ENCODE results near the gene SETBP1. TPM values are rescaled to one million over a fixed set of nuclear protein-coding genes. Genes with fewer than 3 reads are reported as not detected.

Gene SETBP1
- total RNA-seq, 1 experiment from 2014 or later: 0.05 TPM

- Histone ChIP-seq H3K27me3 (ENCODE audit: insufficient read depth, low read length) (no peaks in the 10 kb centered on the region), H3K36me3 (ENCODE audit: control insufficient read depth in 1 of 2, insufficient read depth in 2 of 2, low read length in 2 of 2) (no peaks in the 10 kb centered on the region), H3K9ac (ENCODE audit: low read length) (no peak overlapping the region), H3K4me2 (ENCODE audit: low read length) (no peak overlapping the region), H3K79me2 (ENCODE audit: insufficient read depth, low read length) (no peaks in the 10 kb centered on the region), H3K27ac (ENCODE audit: low read depth, low read length) (no peak overlapping the region), H3K4me1 (ENCODE audit: control insufficient read depth in 1 of 2, insufficient read depth in 2 of 2, low read length in 2 of 2) (no peaks in the 10 kb centered on the region), H3K9me2 (ENCODE audit: insufficient read depth) (no peaks in the 10 kb centered on the region), H3K9me3 (ENCODE audit: control insufficient read depth in 1 of 2, insufficient read depth in 1 of 2, low read depth in 1 of 2, low read length in 2 of 2) (peaks cover 3 to 23% of the 10 kb centered on the region in 2 experiments; a peak in 2 of 4 replicates), H3K4me3 (replicated peaks in 1 of 2; ENCODE audit: low read depth in 1 of 2, low read length in 2 of 2) (no peak overlapping the region), H2AFZ (ENCODE audit: low read depth, low read length, poor library complexity, severe bottlenecking) (no peak overlapping the region), H4K20me1 (ENCODE audit: insufficient read depth) (no peaks in the 10 kb centered on the region)
- DNase-seq (ENCODE audit: low read depth, low spot score) (no peak), ATAC-seq (no peak)
- intact Hi-C loops (cut with micrococcal nuclease): no loop called here
- BruUV-seq (replicated peaks): no TSS peak
- RAD21 ChIA-PET (ENCODE audit: low non-redundant PET in 1 of 2, low total read pairs in 2 of 2, uncharacterized antibody in 2 of 2, unreplicated experiment in 2 of 2): no interaction called here
- CTCF ChIA-PET: no interaction called here
- no peak for TF ChIP-seq YY1 (IDR thresholded peaks at IDR 0.05; ENCODE audit: extremely low read depth, insufficient replicate concordance, low read depth, low read length)
- TF ChIP-seq MAX (IDR thresholded peaks at IDR 0.05): no peak
- no peak for TF ChIP-seq POLR2AphosphoS5 (IDR thresholded peaks at IDR 0.05; ENCODE audit: low read depth, low read length)
- TF ChIP-seq SRF (IDR thresholded peaks at IDR 0.05; ENCODE audit: low read depth): no peak
- no peak for TF ChIP-seq SIN3A (IDR thresholded peaks at IDR 0.05; ENCODE audit: low read depth)
- no peak for TF ChIP-seq ZFX (IDR thresholded peaks at IDR 0.05)
- TF ChIP-seq ATF3 (IDR thresholded peaks at IDR 0.05): no peak
- TF ChIP-seq SP1 (IDR thresholded peaks at IDR 0.05; ENCODE audit: low read depth): no peak
- TF ChIP-seq EZH2phosphoT487 (IDR thresholded peaks at IDR 0.05; ENCODE audit: borderline replicate concordance): no peak
- TF ChIP-seq REST (IDR thresholded peaks at IDR 0.05; ENCODE audit: low read depth): no peak
- TF ChIP-seq CTCF (IDR thresholded peaks at IDR 0.05 in 2 of 3, conservative IDR thresholded peaks at IDR 0.05 in 1 of 3; ENCODE audit: borderline replicate concordance in 1 of 3, insufficient read depth in 1 of 3, low read depth in 2 of 3, low read length in 2 of 3): no peak
- no peak for TF ChIP-seq TCF7L2 (IDR thresholded peaks at IDR 0.05; ENCODE audit: borderline replicate concordance, extremely low read depth, insufficient read depth, insufficient read length)
- no peak for TF ChIP-seq RAD21 (IDR thresholded peaks at IDR 0.05; ENCODE audit: low read depth)
- no peak for TF ChIP-seq FOSL1 (IDR thresholded peaks at IDR 0.05; ENCODE audit: low read depth)
- no peak for TF ChIP-seq ELF1 (IDR thresholded peaks at IDR 0.05; ENCODE audit: borderline replicate concordance, low read depth)
- TF ChIP-seq EGR1 (IDR thresholded peaks at IDR 0.05; ENCODE audit: low read depth): no peak
- TF ChIP-seq ZNF274 (IDR thresholded peaks at IDR 0.05; ENCODE audit: low read depth, low read length): no peak
- TF ChIP-seq POLR2A (IDR thresholded peaks at IDR 0.05; ENCODE audit: borderline replicate concordance, extremely low read depth, insufficient read depth, insufficient read length): no peak
- TF ChIP-seq CEBPB (IDR thresholded peaks at IDR 0.05; ENCODE audit: low read depth): no peak
- POLR2A ChIA-PET: no interaction called here
Measured at GRCh38 chr18:44743631-44744030, 62.9 kb downstream of the SETBP1 start.
